ENCODE measurements around the gene GLUL. TPM values are rescaled to one million over a fixed set of nuclear protein-coding genes. Genes with fewer than 3 reads are reported as not detected.

The GLUL gene
- polyA plus RNA-seq, 3 donors, result 506 to 1,423 (median 523) TPM

DNA sequence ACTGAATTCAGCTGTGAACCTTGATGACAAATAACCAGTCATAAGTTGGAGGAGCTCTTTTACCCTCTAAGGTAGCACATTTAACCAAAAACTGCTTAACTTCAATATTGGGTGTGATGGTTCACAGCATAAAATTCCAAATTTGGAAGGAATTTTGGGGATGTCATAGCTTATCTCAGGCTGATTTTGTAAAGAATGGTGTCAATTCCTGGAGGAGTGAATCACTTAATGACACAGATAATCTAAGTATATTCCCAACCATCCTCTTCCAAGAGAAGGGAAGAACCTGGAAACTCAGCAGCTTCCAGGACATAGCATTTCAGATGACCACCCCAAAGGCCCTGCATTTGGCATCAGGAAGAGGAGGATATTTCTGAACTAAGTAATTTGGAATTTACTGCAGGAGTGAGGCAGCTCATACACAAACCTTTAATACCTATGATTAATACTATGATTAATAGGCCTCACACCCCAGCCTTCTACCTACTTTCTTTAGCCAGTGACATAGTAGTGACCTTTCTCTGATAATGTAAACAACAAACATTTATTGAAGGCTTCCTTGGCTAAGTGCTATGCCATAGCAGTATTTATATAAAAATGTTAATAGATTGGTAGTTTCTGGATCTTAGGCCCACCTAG is 14.5 kb downstream of the GLUL start:
- no peak overlapping the region for H3K27ac Mint-ChIP-seq
- no peak overlapping the region for H3K4me2 ChIP-seq (replicated peaks; ENCODE audit: extremely low read depth, low read length, poor library complexity, severe bottlenecking)

DNA sequence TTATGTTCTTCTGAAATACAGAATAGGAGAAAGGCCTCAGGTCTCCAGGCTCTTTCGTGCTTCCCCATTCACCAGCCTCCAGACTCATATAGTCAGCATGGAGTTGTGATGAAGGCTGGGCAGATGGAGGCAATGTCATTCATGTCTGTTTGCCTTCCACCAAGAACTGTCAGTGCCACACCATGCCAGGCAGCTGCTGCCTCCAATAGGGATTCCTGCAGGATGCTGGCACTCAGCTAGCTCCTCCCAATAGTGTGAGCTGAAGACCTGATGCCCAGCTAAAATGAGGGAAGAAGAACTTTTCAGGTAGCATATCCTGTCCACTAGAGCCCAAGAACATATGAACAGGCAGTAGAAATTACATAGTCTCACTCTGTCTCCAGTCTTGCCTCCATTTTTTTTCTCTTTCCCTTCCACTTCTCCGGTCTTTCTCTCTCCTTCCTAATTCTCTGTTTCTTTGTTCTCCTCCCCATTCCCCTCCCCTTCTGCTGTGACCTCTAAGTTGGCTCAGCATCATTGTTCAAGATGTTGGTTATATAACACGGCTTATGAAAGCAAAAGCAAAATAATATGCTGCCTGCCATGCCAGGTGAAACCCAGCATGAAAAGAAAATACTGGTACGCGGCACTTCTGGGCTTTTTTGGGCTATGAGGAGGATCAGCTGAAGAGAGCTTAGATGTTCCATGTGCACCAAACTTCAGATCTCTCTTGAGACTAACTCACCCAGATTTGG is 17.3 kb downstream of the GLUL start:
- no peaks in the 10 kb centered on the region for H3K9me3 Mint-ChIP-seq
- H3K27ac Mint-ChIP-seq, result peak overlapping the region in 1 of 7 donors; percentile 11
- TF ChIP-seq, protein P1, sequence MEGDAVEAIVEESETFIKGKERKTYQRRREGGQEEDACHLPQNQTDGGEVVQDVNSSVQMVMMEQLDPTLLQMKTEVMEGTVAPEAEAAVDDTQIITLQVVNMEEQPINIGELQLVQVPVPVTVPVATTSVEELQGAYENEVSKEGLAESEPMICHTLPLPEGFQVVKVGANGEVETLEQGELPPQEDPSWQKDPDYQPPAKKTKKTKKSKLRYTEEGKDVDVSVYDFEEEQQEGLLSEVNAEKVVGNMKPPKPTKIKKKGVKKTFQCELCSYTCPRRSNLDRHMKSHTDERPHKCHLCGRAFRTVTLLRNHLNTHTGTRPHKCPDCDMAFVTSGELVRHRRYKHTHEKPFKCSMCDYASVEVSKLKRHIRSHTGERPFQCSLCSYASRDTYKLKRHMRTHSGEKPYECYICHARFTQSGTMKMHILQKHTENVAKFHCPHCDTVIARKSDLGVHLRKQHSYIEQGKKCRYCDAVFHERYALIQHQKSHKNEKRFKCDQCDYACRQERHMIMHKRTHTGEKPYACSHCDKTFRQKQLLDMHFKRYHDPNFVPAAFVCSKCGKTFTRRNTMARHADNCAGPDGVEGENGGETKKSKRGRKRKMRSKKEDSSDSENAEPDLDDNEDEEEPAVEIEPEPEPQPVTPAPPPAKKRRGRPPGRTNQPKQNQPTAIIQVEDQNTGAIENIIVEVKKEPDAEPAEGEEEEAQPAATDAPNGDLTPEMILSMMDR (IDR thresholded peaks at IDR 0.05), result no peak

More for the DNA sequence above, 14.5 kb downstream of the GLUL start:
- peaks cover 10% of the 10 kb centered on the region for H4K20me1 ChIP-seq (ENCODE audit: insufficient read depth, low read length)
- Mint-ChIP-seq H3K4me1 (peaks cover 14% of the 10 kb centered on the region), H3K36me3 (peaks cover 4 to 12% of the 10 kb centered on the region in 2 donors), H3K4me3 (no peak overlapping the region), H3K9me3 (no peaks in the 10 kb centered on the region), H3K27me3 (ENCODE audit: low read depth in 3 of 3) (peaks cover 0 to 3% (median 2%) of the 10 kb centered on the region in 3 donors)
- H3K27me3 ChIP-seq (ENCODE audit: control insufficient read depth in 2 of 2, insufficient read depth in 2 of 2, low read length in 2 of 2), result no peaks in the 10 kb centered on the region
- H3K36me3 ChIP-seq (replicated peaks in 1 of 2; ENCODE audit: control insufficient read depth in 1 of 2, insufficient read depth in 2 of 2, low read length in 2 of 2), result peaks cover under 1 to 12% of the 10 kb centered on the region in 2 donors
- H2AFZ ChIP-seq (ENCODE audit: insufficient read depth, low read depth, low read length, poor library complexity, severe bottlenecking), result no peak overlapping the region
- no peak overlapping the region for H3K9ac ChIP-seq (ENCODE audit: insufficient read depth, low read length, poor library complexity, severe bottlenecking)
- no peaks in the 10 kb centered on the region for H3K9me3 ChIP-seq (replicated peaks in 1 of 2; ENCODE audit: control insufficient read depth in 1 of 2, insufficient read depth in 1 of 2, low read length in 2 of 2)
- H3K27ac ChIP-seq (ENCODE audit: low read depth in 1 of 2, low read length in 2 of 2), result no peak overlapping the region
- H3K4me1 ChIP-seq (ENCODE audit: control insufficient read depth in 1 of 2, insufficient read depth in 2 of 2, low read length in 2 of 2), result peaks cover 7 to 8% of the 10 kb centered on the region in 2 donors
- DNase-seq, result no peak
- H3K79me2 ChIP-seq (ENCODE audit: insufficient read depth, low read length), result no peaks in the 10 kb centered on the region
- intact Hi-C loops (cut with micrococcal nuclease), result no loop called here
- no peak overlapping the region for H3K4me3 ChIP-seq (replicated peaks in 1 of 3; ENCODE audit: low read depth in 2 of 3, low read length in 3 of 3)
- TF ChIP-seq, protein P1 (IDR thresholded peaks at IDR 0.05), result no peak

More for the DNA sequence above, 17.3 kb downstream of the GLUL start:
- Mint-ChIP-seq H3K27me3 (ENCODE audit: low read depth in 3 of 3) (peaks cover 0 to 3% (median 2%) of the 10 kb centered on the region in 3 donors), H3K4me3 (no peak overlapping the region), H3K36me3 (no peaks in the 10 kb centered on the region), H3K4me1 (no peaks in the 10 kb centered on the region)
- Histone ChIP-seq H3K4me2 (replicated peaks; ENCODE audit: extremely low read depth, low read length, poor library complexity, severe bottlenecking) (no peak overlapping the region), H3K9me3 (replicated peaks in 1 of 2; ENCODE audit: control insufficient read depth in 1 of 2, insufficient read depth in 1 of 2, low read length in 2 of 2) (no peaks in the 10 kb centered on the region), H3K9ac (ENCODE audit: insufficient read depth, low read length, poor library complexity, severe bottlenecking) (no peak overlapping the region), H3K4me3 (replicated peaks in 1 of 3; ENCODE audit: low read depth in 2 of 3, low read length in 3 of 3) (no peak overlapping the region), H3K27ac (ENCODE audit: low read depth in 1 of 2, low read length in 2 of 2) (no peak overlapping the region), H3K79me2 (ENCODE audit: insufficient read depth, low read length) (no peaks in the 10 kb centered on the region), H3K36me3 (replicated peaks in 1 of 2; ENCODE audit: control insufficient read depth in 1 of 2, insufficient read depth in 2 of 2, low read length in 2 of 2) (no peaks in the 10 kb centered on the region), H2AFZ (ENCODE audit: insufficient read depth, low read depth, low read length, poor library complexity, severe bottlenecking) (no peak overlapping the region), H3K27me3 (ENCODE audit: control insufficient read depth in 2 of 2, insufficient read depth in 2 of 2, low read length in 2 of 2) (no peaks in the 10 kb centered on the region), H4K20me1 (ENCODE audit: insufficient read depth, low read length) (no peaks in the 10 kb centered on the region), H3K4me1 (ENCODE audit: control insufficient read depth in 1 of 2, insufficient read depth in 2 of 2, low read length in 2 of 2) (no peaks in the 10 kb centered on the region)
- no peak for DNase-seq
- no CpG with 5 or more reads among the region's 5 CpGs for WGBS (ENCODE audit: insufficient coverage)
- intact Hi-C loops (cut with micrococcal nuclease), result no loop called here

Data from CD14-positive monocyte (primary cell).